NB4 (cell line): ENCODE measurements around the gene TMPRSS9.

Experiments used
- DNase-seq: peaks from one replicate; pipeline ENCODE4 v3.0.0; 2010; ENCODE audit warnings: low read depth
- H3K4me3 ChIP-seq: one replicate; pipeline ENCODE4 v1.5.1; 2011; ENCODE audit warnings: mild to moderate bottlenecking, low read depth, low read length, moderate library complexity
- MYC ChIP-seq: IDR thresholded peaks from 2 replicates; pipeline ENCODE4 v1.6.1; 2011; ENCODE audit warnings: low read depth, low read length
- POLR2A ChIP-seq: IDR thresholded peaks from 2 replicates; pipeline ENCODE4 v1.6.1; 2011; ENCODE audit warnings: mild to moderate bottlenecking; ENCODE audit not compliant: insufficient read length; ENCODE audit errors: extremely low read depth
- TF ChIP-seq, protein P1 (sequence below): IDR thresholded peaks from one replicate; pipeline ENCODE4 v1.5.1; 2012; ENCODE audit warnings: low read depth, low read length
- TF ChIP-seq, protein P2 (sequence below): IDR thresholded peaks from 2 replicates; pipeline ENCODE4 v1.6.1; 2011; ENCODE audit warnings: low read depth, low read length

Gene TMPRSS9

DNA sequence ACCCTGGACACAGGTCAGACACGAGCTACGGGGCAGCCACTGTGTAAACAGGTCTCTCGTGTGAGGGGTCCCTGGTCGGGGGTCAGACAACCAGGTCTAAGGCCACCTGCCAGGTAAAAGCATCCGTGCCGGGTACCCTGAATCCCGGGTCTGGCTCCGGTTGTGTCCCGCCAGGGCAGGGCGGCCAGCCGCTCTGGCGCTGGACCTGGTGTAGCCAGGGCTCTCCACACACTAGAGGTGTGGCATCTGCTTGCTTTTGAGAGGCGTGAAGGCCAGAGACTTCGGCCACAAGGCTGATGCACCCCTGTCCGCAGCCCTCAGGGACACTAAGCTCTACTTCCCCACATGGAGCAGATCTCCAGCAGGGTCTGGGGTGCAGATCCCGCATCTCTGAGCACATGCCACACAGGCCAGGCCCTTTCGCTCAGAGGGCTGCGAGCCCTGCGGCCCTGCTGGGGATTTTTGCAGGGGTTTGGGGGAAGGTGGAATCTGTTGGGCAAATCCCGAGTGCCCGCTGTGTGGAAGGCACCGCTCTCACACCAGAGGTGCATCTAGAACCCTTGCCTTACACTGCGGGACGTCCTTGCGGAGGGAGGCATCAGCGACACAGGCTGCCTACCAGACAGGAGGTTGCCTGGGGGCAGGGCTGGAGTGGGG is 81.2 kb downstream of the TMPRSS9 start:
- no peak overlapping the region for H3K4me3 ChIP-seq
- no peak for DNase-seq
- no peak for TF ChIP-seq POLR2A
- TF ChIP-seq, protein P1, sequence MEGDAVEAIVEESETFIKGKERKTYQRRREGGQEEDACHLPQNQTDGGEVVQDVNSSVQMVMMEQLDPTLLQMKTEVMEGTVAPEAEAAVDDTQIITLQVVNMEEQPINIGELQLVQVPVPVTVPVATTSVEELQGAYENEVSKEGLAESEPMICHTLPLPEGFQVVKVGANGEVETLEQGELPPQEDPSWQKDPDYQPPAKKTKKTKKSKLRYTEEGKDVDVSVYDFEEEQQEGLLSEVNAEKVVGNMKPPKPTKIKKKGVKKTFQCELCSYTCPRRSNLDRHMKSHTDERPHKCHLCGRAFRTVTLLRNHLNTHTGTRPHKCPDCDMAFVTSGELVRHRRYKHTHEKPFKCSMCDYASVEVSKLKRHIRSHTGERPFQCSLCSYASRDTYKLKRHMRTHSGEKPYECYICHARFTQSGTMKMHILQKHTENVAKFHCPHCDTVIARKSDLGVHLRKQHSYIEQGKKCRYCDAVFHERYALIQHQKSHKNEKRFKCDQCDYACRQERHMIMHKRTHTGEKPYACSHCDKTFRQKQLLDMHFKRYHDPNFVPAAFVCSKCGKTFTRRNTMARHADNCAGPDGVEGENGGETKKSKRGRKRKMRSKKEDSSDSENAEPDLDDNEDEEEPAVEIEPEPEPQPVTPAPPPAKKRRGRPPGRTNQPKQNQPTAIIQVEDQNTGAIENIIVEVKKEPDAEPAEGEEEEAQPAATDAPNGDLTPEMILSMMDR: no peak
- TF ChIP-seq, protein P2, sequence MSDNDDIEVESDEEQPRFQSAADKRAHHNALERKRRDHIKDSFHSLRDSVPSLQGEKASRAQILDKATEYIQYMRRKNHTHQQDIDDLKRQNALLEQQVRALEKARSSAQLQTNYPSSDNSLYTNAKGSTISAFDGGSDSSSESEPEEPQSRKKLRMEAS: no peak
- no peak for TF ChIP-seq MYC

DNA sequence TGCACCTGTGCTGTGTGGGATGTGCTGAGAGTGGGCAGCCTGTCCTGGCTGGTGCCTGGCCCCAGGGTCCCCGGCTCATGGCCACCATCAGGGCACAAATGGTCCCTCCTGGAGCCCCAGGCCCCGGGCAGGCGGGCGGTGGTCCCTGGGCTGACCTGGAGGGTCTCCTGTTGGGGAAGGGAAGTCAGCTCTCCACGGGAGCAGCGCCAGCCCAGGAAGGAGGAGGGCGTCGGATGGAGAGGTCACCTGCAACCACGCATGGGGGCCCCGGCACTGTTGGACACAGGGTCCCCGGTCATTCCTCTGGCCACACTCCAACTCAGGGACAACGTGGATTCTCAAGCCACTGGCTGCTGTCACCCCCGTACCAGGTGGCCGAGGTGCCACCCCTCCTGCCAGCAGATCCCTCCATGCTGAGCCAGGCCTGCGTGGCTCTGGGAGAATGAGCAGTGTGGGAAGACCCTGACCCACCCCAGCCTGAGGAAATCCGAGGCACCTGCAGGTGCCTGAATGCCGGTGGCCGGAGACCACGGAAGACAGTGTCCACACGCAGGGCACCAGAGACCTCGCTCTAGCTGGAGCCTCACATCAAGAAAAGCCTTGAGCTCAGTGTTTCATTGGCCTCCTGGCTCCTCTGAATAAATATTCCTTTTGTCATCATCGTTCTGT is 83.2 kb downstream of the TMPRSS9 start:
- TF ChIP-seq POLR2A (no peak), MYC (no peak)
- TF ChIP-seq, protein P2: no peak
- DNase-seq: no peak
- H3K4me3 ChIP-seq: no peak overlapping the region

DNA sequence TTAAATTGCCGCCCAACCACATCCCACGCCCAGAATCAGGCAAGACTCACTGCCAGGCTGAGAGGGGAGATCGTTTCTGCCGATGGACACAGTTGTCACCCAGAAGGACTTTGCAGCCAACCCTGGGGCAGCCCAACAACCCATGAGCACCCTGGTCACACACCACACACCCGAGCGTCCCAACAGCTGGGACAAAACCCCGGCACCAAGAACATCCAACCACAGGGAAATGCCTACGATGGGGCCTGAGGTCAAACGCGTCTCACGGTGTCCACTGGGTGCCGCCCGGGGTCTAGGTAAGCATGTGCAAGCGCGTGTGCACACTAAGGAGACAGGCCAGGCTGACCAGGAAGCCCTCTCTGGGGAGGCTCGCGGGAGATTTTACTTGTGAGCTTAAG is 83.7 kb downstream of the TMPRSS9 start:
- TF ChIP-seq MYC: no peak
- TF ChIP-seq, protein P2: no peak
- TF ChIP-seq, protein P1: no peak
- DNase-seq: no peak
- no peak overlapping the region for H3K4me3 ChIP-seq

DNA sequence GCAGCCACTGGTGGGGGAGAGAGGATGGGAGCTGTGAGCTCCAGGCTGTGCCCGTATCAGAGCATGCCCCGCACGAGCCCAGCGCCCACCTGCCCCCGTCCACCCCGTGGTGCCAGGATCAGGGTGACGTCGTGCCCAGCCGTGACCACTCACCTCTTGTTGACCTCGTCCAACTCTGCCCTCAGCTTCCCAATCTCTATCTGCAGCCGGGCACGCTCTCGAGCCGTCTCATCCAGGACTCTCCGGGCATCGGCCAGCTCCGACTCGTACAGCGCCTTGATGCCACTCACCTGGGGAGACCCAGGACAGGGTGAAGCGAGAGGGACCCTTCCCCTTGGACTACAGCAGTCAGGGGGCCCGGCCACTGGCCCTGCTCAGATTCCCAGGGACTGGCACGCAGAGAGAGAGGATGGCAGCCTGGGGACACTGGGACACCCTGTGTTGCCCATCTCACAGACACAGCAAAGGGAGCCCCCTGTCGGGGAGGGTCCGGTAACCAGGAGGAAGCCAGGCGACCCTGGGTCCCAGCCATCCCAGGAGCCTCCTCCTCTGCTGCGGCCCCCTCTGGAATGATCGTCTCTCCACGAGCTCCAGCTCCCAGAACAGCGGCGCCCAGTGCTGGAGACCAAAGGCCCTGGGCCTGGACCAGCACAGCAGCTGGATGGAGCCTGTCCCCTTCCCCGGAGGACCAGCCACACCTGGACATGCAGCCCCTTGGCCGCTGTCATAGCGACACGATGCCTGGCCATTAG is 84.4 kb downstream of the TMPRSS9 start:
- no peak for DNase-seq
- TF ChIP-seq, protein P2: no peak
- TF ChIP-seq, protein P1: no peak
- H3K4me3 ChIP-seq: no peak overlapping the region

DNA sequence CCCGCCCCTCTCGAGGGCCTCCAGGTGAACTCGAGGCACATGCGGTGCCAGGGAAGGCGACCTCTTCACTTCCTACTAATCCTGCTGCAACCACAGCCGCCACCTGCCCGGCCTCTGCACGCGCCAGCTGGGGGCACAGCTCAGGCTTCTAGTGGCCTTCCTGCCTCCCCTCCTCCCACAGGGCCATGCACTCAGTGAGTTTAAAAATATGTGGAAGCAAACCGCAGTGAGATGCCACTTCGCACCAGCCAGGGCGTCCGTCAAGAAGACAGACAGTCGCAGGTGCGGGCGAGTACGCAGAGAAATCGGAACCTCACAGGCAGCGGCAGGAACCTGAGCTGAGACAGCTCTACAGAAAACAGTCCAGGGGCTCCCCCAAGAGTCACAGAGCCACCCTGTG is 86.3 kb downstream of the TMPRSS9 start:
- H3K4me3 ChIP-seq: no peak overlapping the region
- no peak for DNase-seq
- TF ChIP-seq, protein P1: no peak
- TF ChIP-seq POLR2A (no peak), MYC (no peak)
- TF ChIP-seq, protein P2: no peak

DNA sequence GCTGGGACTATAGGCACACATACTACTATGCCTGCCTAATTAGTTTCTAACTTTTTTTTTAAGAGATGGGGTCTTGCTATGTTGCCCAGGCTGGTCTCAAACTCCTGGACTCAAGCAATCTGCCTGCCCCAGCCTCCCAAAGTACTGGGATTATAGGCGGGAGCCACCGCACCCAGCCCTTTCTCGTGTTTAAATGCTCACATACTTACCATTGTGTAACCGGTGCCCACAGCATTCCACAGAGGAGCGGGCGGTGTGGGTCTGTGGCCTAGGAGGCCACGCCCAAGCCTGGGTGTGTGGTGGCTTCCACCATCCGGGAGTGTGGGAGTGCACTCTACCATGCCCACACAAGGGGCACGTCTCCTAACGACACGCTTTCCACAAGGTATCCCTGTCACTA is 89.0 kb downstream of the TMPRSS9 start:
- no peak for DNase-seq
- TF ChIP-seq, protein P2: no peak
- no peak for TF ChIP-seq POLR2A
- TF ChIP-seq, protein P1: no peak
- no peak for TF ChIP-seq MYC
- H3K4me3 ChIP-seq: no peak overlapping the region
